GM19463 (cell line): ENCODE results near the gene PHACTR4.
A peak's percentile ranks its signal among the peaks of the same experiment; 100 is the strongest.
"Not testable (repeated sequence)": the region's sequence is repeated elsewhere in the genome, so short reads cannot be mapped to it uniquely, and the experiment has no call there.

Source experiments
- ATAC-seq: cut with Tn5 transposase; IDR thresholded peaks from one replicate; pipeline ENCODE4 v1.9.1; 2021; ENCODE audit warnings: mild to moderate bottlenecking, moderate library complexity; ENCODE audit not compliant: unreplicated experiment

Gene PHACTR4

DNA sequence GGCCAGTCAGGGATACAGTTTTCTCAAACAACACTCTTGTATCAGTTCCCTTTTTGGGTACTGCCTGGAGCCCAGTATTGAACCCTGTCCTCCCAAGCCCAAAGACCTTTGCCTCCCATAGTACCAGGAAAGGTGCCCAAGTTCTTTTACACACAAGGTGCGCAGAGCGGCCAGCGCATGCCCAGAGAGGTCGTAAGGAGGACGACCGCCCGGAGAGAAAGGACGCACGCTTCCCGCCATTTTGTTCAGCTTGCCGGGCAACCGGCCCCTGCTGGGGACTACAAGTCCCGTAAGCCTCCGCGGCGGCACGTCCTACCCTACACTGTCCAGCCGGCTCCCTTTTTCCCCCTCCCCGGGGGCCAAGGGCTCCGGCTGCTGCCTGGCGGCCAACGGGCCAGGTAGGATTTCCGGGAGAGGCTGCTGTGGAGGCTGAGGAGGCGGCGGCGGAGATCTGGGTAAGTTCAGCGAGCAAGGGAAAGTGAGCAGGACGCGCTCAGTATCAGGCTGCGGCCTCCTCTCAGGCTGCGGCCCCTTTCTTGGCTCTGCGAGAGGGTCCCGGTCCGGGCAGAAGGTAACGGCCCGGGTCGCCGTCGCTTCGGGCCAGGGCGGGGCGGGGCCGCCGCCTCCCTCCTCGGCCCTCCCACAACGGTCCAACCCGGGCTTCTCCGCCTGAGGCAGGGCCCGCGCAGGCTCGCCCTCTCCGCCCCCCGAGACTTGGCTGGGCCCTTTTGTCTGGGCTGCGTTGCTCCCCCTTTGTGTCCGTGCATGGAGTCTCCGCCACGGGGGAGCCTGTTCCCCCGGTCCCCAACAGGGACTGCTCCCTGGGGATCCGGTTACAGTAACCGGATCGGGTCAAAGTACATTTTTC, at the start of gene PHACTR4:
Gene PHACTR4 (plus strand): TSS at position 370 of the 868 bp plus-strand sequence. CDS start 37,708 bp downstream, outside the sequence.
- ATAC-seq = peak; percentile 89

- ATAC-seq = no peak
Observed at GRCh38 chr1:28322194-28322593, 47.3 kb upstream of the PHACTR4 start.

DNA sequence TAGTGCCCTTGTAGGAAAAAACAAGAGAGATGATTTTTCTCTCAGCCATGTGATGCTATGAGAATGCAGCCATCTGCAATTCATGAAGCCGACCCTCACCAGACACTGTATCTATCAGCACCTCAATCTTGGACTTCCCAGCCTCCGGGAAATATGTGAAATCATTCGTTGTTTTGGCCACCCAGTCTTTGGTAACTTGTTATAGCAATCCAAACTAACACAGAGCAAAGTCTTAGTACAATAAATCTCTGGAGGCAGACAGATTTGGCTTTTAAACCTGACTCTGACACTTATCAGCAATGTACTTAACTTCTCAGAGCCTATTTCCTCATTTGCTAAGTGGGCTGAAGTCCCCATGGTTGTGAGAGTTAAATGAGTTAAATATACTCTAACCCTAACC, 45.8 kb upstream of the PHACTR4 start:
- ATAC-seq = no peak

DNA sequence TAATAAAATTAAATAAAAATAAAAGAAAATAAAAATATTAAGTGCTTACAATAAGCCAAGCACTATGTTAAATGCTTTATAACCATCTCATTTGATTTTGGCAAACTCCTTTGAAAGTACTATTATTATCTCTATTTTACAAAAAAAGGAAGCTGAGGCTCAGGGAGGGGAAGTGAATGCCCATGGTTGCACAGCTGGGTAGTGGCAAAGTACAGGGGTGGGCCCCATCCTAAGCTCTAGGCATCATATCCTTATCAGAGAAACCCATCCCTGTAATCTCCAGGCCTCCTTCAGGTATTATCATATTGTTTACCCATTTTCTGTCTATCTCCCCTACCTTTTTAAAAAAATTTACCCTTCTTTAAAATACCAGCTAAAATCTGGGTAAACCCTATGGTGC, 43.0 kb upstream of the PHACTR4 start:
- ATAC-seq = no peak

- ATAC-seq = no peak
Observed at GRCh38 chr1:28326984-28327383, 42.6 kb upstream of the PHACTR4 start.

- ATAC-seq = not testable (repeated sequence)
Observed at GRCh38 chr1:28327431-28327830, 42.1 kb upstream of the PHACTR4 start.

DNA sequence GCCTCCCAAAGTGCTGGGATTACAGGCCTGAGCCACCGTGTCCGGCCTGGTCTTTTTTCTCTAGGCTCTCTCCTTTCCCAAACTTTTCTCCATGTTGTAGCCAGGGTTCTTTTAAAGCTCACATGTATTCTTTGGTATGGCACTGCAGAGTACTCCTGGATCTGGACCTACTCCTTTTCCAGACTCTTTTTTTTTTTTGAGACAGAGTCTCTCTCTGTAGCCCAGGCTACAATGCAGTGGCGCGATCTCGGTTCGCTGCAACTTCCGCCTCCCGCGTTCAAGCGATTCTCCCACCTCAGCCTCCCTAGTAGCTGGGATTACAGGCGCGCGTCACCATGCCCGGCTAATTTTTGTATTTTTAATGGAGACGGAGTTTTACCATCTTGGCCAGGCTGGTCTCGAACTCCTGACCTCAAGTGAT, 41.3 kb upstream of the PHACTR4 start:
- ATAC-seq = no peak

DNA sequence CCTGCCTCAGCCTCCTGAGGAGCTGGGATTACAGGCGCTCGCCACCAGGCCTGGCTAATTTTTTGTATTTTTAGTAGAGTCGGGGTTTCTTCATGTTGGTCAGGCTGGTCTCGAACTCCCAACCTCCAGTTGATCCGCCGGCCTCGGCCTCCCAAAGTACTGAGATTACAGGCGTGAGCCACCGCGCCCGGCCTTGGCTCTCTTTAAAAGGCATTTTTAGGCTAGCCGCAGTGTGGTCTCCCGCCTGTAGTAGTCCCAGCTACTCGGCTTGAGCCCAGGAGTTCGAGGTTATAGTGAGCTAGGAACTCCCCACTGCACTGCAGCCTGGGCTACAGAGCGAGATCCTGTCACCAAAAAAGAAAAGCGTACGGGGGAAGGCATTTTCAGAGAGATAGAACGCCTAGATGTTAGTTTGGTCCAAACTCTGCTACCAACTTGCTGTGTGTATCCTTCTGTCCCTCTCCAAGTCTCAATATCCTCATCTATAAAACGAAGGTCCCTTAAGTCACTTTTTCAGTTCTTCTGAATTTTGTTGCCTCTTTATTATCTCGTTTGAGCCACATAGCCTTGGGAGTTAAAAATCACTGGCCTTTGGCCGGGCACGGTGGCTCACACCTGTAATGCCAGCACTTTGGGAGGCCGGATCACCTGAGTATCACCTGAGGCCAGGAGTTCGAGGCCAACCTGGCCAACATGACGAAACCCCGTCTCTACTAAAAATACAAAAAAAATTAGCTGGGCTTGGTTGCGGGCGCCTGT, 40.0 kb upstream of the PHACTR4 start:
- ATAC-seq = no peak

DNA sequence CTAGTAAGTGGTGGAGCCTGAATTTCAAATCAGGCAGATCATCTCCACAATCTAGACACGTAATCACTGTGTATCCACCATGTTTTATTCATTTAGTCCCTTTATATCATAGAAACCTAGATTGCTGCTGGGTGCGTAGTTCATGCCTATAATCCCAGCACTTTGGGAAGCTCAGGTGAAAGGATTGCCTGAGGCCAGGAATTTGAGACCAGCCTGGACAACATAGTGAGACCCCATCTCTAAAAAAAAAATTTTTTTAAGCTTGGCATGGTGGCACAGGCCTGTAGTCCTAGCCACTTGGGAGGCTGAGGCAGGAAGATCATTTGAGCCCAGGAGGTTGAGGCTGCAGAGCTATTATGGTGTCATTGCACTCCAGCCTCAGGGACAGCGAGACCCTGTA, 30.6 kb upstream of the PHACTR4 start:
- no peak for ATAC-seq

- ATAC-seq = no peak
Observed at GRCh38 chr1:28339551-28339950, 30.0 kb upstream of the PHACTR4 start.

GRCh38 chr1:28340221-28340974, 29.1 kb upstream of the PHACTR4 start:
- no peak for ATAC-seq

DNA sequence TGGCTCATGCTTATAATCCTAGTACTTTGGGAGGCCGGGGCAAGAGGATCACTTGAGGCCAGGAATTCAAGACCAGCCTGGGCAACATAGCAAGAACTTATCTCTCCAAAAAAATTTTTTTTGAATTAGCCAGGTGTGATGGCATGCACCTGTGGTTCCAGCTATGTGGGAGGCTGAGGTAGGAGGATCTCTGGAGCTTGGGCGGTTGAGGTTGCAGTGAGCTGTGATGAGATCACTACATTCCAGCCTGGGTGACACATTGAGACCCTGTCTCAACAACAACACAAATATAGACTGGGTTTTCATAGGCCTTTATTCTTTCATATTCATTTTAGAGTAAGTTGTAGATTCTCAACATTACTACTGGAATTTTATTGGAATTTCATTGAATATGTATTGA, 27.9 kb upstream of the PHACTR4 start:
- ATAC-seq = no peak

GRCh38 chr1:28343405-28343804, 26.1 kb upstream of the PHACTR4 start:
- ATAC-seq = no peak

DNA sequence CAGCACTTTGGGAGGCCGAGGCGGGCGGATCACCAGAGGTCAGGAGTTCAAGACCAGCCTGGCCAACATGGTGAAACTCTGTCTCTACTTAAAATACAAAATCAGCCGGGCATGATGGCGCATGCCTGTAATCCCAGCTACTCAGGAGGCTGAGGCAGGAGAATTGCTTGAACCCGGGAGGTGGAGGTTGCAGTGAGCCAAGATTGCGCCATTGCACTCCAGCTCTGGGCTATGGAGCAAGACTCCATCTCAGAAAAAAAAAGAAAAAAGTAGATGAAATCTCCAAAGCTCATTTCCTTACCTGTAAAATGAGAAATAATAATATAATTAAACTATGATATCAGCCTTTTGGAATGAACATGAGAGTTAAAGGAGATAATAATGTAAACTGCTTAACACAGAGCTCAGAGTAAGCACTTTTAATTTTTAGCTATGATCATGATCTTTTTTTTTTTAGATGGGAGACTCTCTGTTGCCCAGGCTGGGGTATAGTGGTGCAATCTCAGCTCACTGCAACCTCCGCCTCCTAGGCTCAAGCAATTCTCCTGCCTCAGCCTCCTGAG, 16.2 kb upstream of the PHACTR4 start:
- not testable (repeated sequence) for ATAC-seq

GRCh38 chr1:28354121-28354520, 15.4 kb upstream of the PHACTR4 start:
- no peak for ATAC-seq

- no peak for ATAC-seq
Observed at GRCh38 chr1:28358716-28359115, 10.8 kb upstream of the PHACTR4 start.

DNA sequence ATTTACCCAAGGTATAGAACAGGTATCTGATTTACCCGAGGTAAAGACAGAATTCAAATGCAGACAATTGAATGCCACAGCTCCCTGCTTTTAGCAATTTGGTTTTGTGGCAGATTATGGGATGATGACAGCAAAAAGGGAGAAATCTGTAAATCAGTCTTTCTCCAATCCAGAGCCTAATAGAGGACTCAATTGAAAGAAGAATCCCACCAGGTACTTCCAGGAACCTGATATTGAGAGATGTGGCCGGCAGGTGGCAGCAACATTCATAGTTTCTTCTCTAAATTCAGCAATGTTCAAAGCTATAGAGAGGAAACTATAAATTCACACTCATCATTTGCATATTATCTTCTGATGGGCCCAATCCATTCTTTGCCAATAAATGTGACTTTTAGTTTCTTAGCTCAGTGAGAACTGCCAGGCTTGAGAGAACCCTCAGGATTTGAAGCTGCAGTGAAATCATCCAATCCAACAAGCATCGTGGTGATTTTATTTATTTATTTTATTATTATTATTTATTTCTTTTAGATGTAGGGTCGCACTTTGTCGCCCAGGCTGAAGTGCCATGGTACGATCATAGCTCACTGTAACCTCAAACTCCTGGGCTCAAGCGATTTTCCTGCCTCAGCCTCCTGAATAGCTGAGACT, 9.8 kb upstream of the PHACTR4 start:
- no peak for ATAC-seq

GRCh38 chr1:28364888-28365287, 4.7 kb upstream of the PHACTR4 start:
- ATAC-seq = no peak

- no peak for ATAC-seq
Observed at GRCh38 chr1:28365864-28366263, 3.7 kb upstream of the PHACTR4 start.

DNA sequence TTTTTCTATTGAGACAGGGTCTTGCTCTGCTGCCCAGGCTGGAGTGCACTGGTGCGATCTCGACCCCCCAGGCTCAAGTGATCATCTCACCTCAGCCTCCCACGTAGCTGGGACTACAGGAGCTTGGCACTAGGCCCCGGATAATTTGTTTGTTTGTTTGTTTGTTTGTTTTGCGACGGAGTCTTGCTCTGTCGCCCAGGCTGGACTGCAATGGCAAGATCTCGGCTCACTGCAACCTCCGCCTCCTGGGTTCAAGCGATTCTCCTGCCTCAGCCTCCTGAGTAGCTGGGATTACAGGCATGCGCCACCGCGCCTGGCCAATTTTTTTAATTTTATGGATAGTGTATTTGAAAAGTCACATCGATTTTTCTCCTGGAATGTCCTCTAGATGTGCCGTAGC, 932 bp upstream of the PHACTR4 start:
- ATAC-seq = not testable (repeated sequence)
